CD14-positive monocyte (primary cell): ENCODE measurements around the gene CFAP69. TPM values are rescaled to one million over a fixed set of nuclear protein-coding genes. Genes with fewer than 3 reads are reported as not detected.
A peak's percentile ranks its signal among the peaks of the same experiment; 100 is the strongest.

Experiments
- DNase-seq, 3 donors: peaks; one replicate each; pipeline ENCODE4 v3.0.0-alpha.2; 2011 to 2022
- H2AFZ ChIP-seq: 2 replicates; pipeline ENCODE4 v1.6.0; 2012; ENCODE audit warnings: mild to moderate bottlenecking, low read depth, low read length, inconsistent platforms; ENCODE audit not compliant: insufficient read depth, poor library complexity, severe bottlenecking
- H3K27ac ChIP-seq, 2 donors: 1 replicate in 1 of 2; 2 replicates in 1 of 2; pipeline ENCODE4 v1.5.1; 2012 to 2013; ENCODE audit warnings: low read length in 2 of 2, control low read depth in 1 of 2, inconsistent platforms in 1 of 2, low read depth in 1 of 2, mild to moderate bottlenecking in 1 of 2
- H3K27me3 ChIP-seq, 2 donors: one replicate each; pipeline versions ENCODE4 v1.6.0 to v1.6.1; 2011 to 2013; ENCODE audit warnings: low read length in 2 of 2; ENCODE audit not compliant: control insufficient read depth in 2 of 2, insufficient read depth in 2 of 2
- H3K36me3 ChIP-seq, 2 donors: replicated peaks in 1 of 2; 1 replicate in 1 of 2; 2 replicates in 1 of 2; pipeline versions ENCODE4 v1.5.1 to v1.6.1; 2012 to 2013; ENCODE audit warnings: low read length in 2 of 2, control low read depth in 1 of 2, inconsistent platforms in 1 of 2, mild to moderate bottlenecking in 1 of 2; ENCODE audit not compliant: insufficient read depth in 2 of 2, control insufficient read depth in 1 of 2
- H3K4me1 ChIP-seq, 2 donors: 1 replicate in 1 of 2; 2 replicates in 1 of 2; pipeline versions ENCODE4 v1.5.1 to v1.6.1; 2012 to 2013; ENCODE audit warnings: low read length in 2 of 2, control low read depth in 1 of 2, inconsistent platforms in 1 of 2, mild to moderate bottlenecking in 1 of 2, moderate library complexity in 1 of 2; ENCODE audit not compliant: insufficient read depth in 2 of 2, control insufficient read depth in 1 of 2
- H3K4me2 ChIP-seq: replicated peaks from 2 replicates; pipeline ENCODE3; 2012; ENCODE audit warnings: low read length, moderate library complexity, mild to moderate bottlenecking; ENCODE audit not compliant: poor library complexity, severe bottlenecking; ENCODE audit errors: extremely low read depth
- H3K4me3 ChIP-seq, 3 experiments: fragments of 200-600 bp in 1 of 3; sonication (generic) in 1 of 3; replicated peaks in 1 of 3; 1 replicate in 2 of 3; 2 replicates in 1 of 3; pipeline ENCODE4 v1.5.1; 2011 to 2013; ENCODE audit warnings: low read length in 3 of 3, mild to moderate bottlenecking in 3 of 3, control low read depth in 2 of 3, low read depth in 2 of 3, inconsistent platforms in 1 of 3, moderate library complexity in 1 of 3
- H3K79me2 ChIP-seq: 2 replicates; pipeline ENCODE4 v1.6.0; 2012; ENCODE audit warnings: mild to moderate bottlenecking, control low read depth, inconsistent platforms, low read length, moderate library complexity; ENCODE audit not compliant: insufficient read depth
- H3K9ac ChIP-seq: 2 replicates; pipeline ENCODE4 v1.6.0; 2017; ENCODE audit warnings: low read length, mild to moderate bottlenecking; ENCODE audit not compliant: insufficient read depth, poor library complexity, severe bottlenecking
- H3K9me3 ChIP-seq, 2 donors: replicated peaks in 1 of 2; 1 replicate in 1 of 2; 2 replicates in 1 of 2; pipeline versions ENCODE4 v1.5.1 to v1.6.1; 2012 to 2013; ENCODE audit warnings: low read length in 2 of 2, control low read depth in 1 of 2; ENCODE audit not compliant: control insufficient read depth in 1 of 2, insufficient read depth in 1 of 2
- H4K20me1 ChIP-seq: 2 replicates; pipeline ENCODE4 v1.6.0; 2012; ENCODE audit warnings: mild to moderate bottlenecking, low read length, control low read depth, moderate library complexity; ENCODE audit not compliant: insufficient read depth
- H3K27ac Mint-ChIP-seq, 7 donors: one replicate each; pipeline ENCODE4 v1.8.0; 2020; ENCODE audit warnings: mild to moderate bottlenecking in 7 of 7, mixed read lengths in 7 of 7, moderate library complexity in 6 of 7, inconsistent platforms in 2 of 7
- H3K27me3 Mint-ChIP-seq, 3 donors: one replicate each; pipeline ENCODE4 v1.8.0; 2021 to 2022; ENCODE audit warnings: low read depth in 3 of 3, mild to moderate bottlenecking in 3 of 3, mixed read lengths in 3 of 3, moderate library complexity in 3 of 3, inconsistent platforms in 1 of 3
- H3K36me3 Mint-ChIP-seq, 2 donors: one replicate each; pipeline ENCODE4 v1.8.0; 2020; ENCODE audit warnings: mixed read lengths in 2 of 2, inconsistent platforms in 1 of 2, mild to moderate bottlenecking in 1 of 2
- H3K4me1 Mint-ChIP-seq: one replicate; pipeline ENCODE4 v1.8.0; 2020; ENCODE audit warnings: mild to moderate bottlenecking, mixed read lengths
- H3K4me3 Mint-ChIP-seq, 2 donors: one replicate each; pipeline ENCODE4 v1.8.0; 2020; ENCODE audit warnings: mild to moderate bottlenecking in 2 of 2, mixed read lengths in 2 of 2, moderate library complexity in 1 of 2
- H3K9me3 Mint-ChIP-seq, 7 donors: one replicate each; pipeline ENCODE4 v1.8.0; 2020 to 2022; ENCODE audit warnings: mixed read lengths in 7 of 7, mild to moderate bottlenecking in 6 of 7, moderate library complexity in 6 of 7, inconsistent platforms in 2 of 7
- CTCF ChIP-seq: fragments of 200-600 bp; IDR thresholded peaks from one replicate; pipeline ENCODE4 v1.8.0; 2022; ENCODE audit warnings: antibody characterized with exemption, mild to moderate bottlenecking
- WGBS: methylation state at CpG from one replicate; pipeline ENCODE4 v1.1.5; 2013; ENCODE audit warnings: missing lambda C conversion rate; ENCODE audit not compliant: insufficient coverage; 5-methylcytosine and 5-hydroxymethylcytosine counted together
- intact Hi-C, 2 donors: fragments of 100-400 bp; cut with micrococcal nuclease; formaldehyde crosslinking; loops; one replicate each; pipeline versions ENCODE4 v1.15.0 to v1.15.1; 2023
- polyA plus RNA-seq, 3 donors: library from polyadenylated mRNA; depleted of rRNA in 1 of 3; unstranded in 2 of 3; stranded (reverse) in 1 of 3; fragments of 300-500 nt in 2 of 3; fragments of >200 nt in 1 of 3; fragmentation: Illumina TruSeq in 2 of 3; gene quantifications; 1 replicate in 2 of 3; 2 replicates in 1 of 3; pipeline ENCODE4 v1.2.3, GENCODE V29; 2012 to 2021

Gene CFAP69
- polyA plus RNA-seq, 3 donors, result not detected

GRCh38 chr7:90246171-90246570 lies 1.2 kb downstream of the CFAP69 start:
- whole genome bisulfite sequencing, result 21% methylated on average over 6 of the region's 9 CpGs
- Histone ChIP-seq H3K27ac (no peak overlapping the region), H3K27me3 (peaks cover 21 to 52% of the 10 kb centered on the region in 2 donors), H3K36me3 (no peaks in the 10 kb centered on the region), H3K79me2 (no peaks in the 10 kb centered on the region), H4K20me1 (no peaks in the 10 kb centered on the region), H3K4me2 (no peak overlapping the region), H2AFZ (peak overlapping the region; percentile 87), H3K9ac (no peak overlapping the region), H3K9me3 (no peaks in the 10 kb centered on the region), H3K4me1 (peaks cover 10 to 19% of the 10 kb centered on the region in 2 donors), H3K4me3 (no peak overlapping the region)
- Mint-ChIP-seq H3K4me3 (peak overlapping the region in 1 of 2 donors; percentile 97), H3K9me3 (peaks cover 0 to 7% (median 0%) of the 10 kb centered on the region in 7 donors), H3K4me1 (peaks cover 21% of the 10 kb centered on the region), H3K36me3 (peaks cover 0 to 3% of the 10 kb centered on the region in 2 donors), H3K27ac (no peak overlapping the region), H3K27me3 (peaks cover 37 to 54% (median 40%) of the 10 kb centered on the region in 3 donors)
- TF ChIP-seq CTCF, result no peak
- intact Hi-C loops, result loop anchor here (10.0 kb wide), 1 partner anchor 99 kb away; the partner anchor contains the start of gene GTPBP10 (in 2 of the 2)
- no peak for DNase-seq

- peaks cover 0 to 2% of the 10 kb centered on the region in 2 donors for H3K36me3 Mint-ChIP-seq
- Histone ChIP-seq H3K4me2 (no peak overlapping the region), H3K4me1 (peaks cover 10 to 19% of the 10 kb centered on the region in 2 donors), H3K4me3 (no peak overlapping the region), H3K27me3 (peaks cover 19 to 36% of the 10 kb centered on the region in 2 donors), H2AFZ (no peak overlapping the region), H3K9ac (no peak overlapping the region), H4K20me1 (no peaks in the 10 kb centered on the region), H3K9me3 (no peaks in the 10 kb centered on the region), H3K79me2 (no peaks in the 10 kb centered on the region), H3K27ac (no peak overlapping the region), H3K36me3 (no peaks in the 10 kb centered on the region)
- H3K27me3 Mint-ChIP-seq, result peaks cover 32 to 47% (median 39%) of the 10 kb centered on the region in 3 donors
- TF ChIP-seq CTCF, result no peak
- WGBS, result no CpG with 5 or more reads among the region's 3 CpGs
- peaks cover 0 to 6% (median 0%) of the 10 kb centered on the region in 7 donors for H3K9me3 Mint-ChIP-seq
- no peak overlapping the region for H3K4me3 Mint-ChIP-seq
- no peak overlapping the region for H3K27ac Mint-ChIP-seq
- intact Hi-C loops, result loop anchor here (10.0 kb wide), 1 partner anchor 96 kb away; the partner anchor contains the start of gene GTPBP10 (in 2 of the 2)
- H3K4me1 Mint-ChIP-seq, result peaks cover 21% of the 10 kb centered on the region
- DNase-seq, result no peak
These were observed 3.7 kb downstream of the CFAP69 start for GRCh38 chr7:90248706-90249105.
